Naive thymus-derived CD8-positive, alpha-beta T cell (primary cell): Measurements from ENCODE around the gene PRPF6. TPM values are rescaled to one million over a fixed set of nuclear protein-coding genes. Genes with fewer than 3 reads are reported as not detected.
A peak's percentile ranks its signal among the peaks of the same experiment; 100 is the strongest.

Experiments
- ATAC-seq, 2 donors: fragments of 150-1000 bp; cut with Tn5 transposase in 1 of 2; sonication (Bioruptor Pico), chemical (Tn5 transposase) in 1 of 2; 1 replicate in 1 of 2; 2 replicates in 1 of 2; pipeline ENCODE4 v1.10.0; 2021; ENCODE audit warnings: mild to moderate bottlenecking in 2 of 2, moderate library complexity in 2 of 2
- POLR2A ChIA-PET: fragments of 350-600 bp; sonication (Branson Sonifier 250); formaldehyde crosslinking; loops from one replicate; lab custom pipeline; 2021; ENCODE audit warnings: antibody characterized with exemption; lab: Charles Lee
- DNase-seq, 10 donors: peaks; one replicate each; pipeline versions ENCODE4 v3.0.0 to v3.0.0-alpha.2; 2020 to 2022
- H3K27ac Mint-ChIP-seq, 10 donors: one replicate each; pipeline ENCODE4 v1.8.0; 2020 to 2022; ENCODE audit warnings: mild to moderate bottlenecking in 10 of 10, mixed read lengths in 10 of 10, moderate library complexity in 4 of 10, inconsistent platforms in 1 of 10
- H3K27me3 Mint-ChIP-seq, 5 donors: one replicate each; pipeline ENCODE4 v1.8.0; 2021 to 2022; ENCODE audit warnings: mixed read lengths in 5 of 5
- H3K36me3 Mint-ChIP-seq, 3 donors: one replicate each; pipeline ENCODE4 v1.8.0; 2020 to 2022; ENCODE audit warnings: mixed read lengths in 3 of 3, mild to moderate bottlenecking in 2 of 3, inconsistent platforms in 1 of 3
- H3K4me1 Mint-ChIP-seq, 4 donors: one replicate each; pipeline ENCODE4 v1.8.0; 2021 to 2022; ENCODE audit warnings: mixed read lengths in 4 of 4
- H3K4me3 Mint-ChIP-seq, 10 donors: one replicate each; pipeline ENCODE4 v1.8.0; 2020 to 2022; ENCODE audit warnings: mild to moderate bottlenecking in 10 of 10, mixed read lengths in 10 of 10, moderate library complexity in 6 of 10, inconsistent platforms in 1 of 10
- H3K9me3 Mint-ChIP-seq, 9 donors: one replicate each; pipeline ENCODE4 v1.8.0; 2020 to 2022; ENCODE audit warnings: mixed read lengths in 9 of 9, mild to moderate bottlenecking in 3 of 9, inconsistent platforms in 1 of 9, moderate library complexity in 1 of 9
- polyA plus RNA-seq, 3 donors: library from polyadenylated mRNA; unstranded; fragments of 300-500 nt; fragmentation: Illumina TruSeq; gene quantifications; one replicate each; pipeline ENCODE4 v1.2.3, GENCODE V29; 2021
- total RNA-seq, 8 experiments: library from RNA in 2 of 8; stranded (reverse) in 2 of 8; gene quantifications; one replicate each; pipeline ENCODE4 v1.2.3 and lab custom pipeline; 2021 to 2026

Gene PRPF6
- total and polyA plus RNA-seq, 5 experiments from 2014 or later: 67.2 to 110 (median 91.1) TPM

GRCh38 chr20:63940472-63941266, 40.3 kb upstream of the PRPF6 start:
- H3K36me3 Mint-ChIP-seq: peaks cover 0 to 29% (median 0%) of the 10 kb centered on the region in 3 donors
- peak overlapping the region in 5 of 10 donors; percentile 15 to 92 (median 72) for H3K27ac Mint-ChIP-seq
- peaks cover 9 to 36% (median 18%) of the 10 kb centered on the region in 4 donors for H3K4me1 Mint-ChIP-seq
- peaks cover 0 to 2% (median 0%) of the 10 kb centered on the region in 9 donors for H3K9me3 Mint-ChIP-seq
- H3K4me3 Mint-ChIP-seq: peak overlapping the region in 5 of 10 donors; percentile 15 to 77 (median 54)
- DNase-seq: peak in 1 of 10 donors; percentile 59
- no peaks in the 10 kb centered on the region for H3K27me3 Mint-ChIP-seq
- POLR2A ChIA-PET: interaction anchor here (0.6 to 2.2 kb wide), 3 partner anchors 11 to 301 kb away, joined by 3 to 7 read pairs (median 3); partner anchors contain the start of gene UCKL1
- ATAC-seq: peak in 1 of 2 donors; percentile 4

GRCh38 chr20:63941282-63942081, 39.5 kb upstream of the PRPF6 start:
- H3K4me1 Mint-ChIP-seq: peaks cover 9 to 36% (median 19%) of the 10 kb centered on the region in 4 donors
- H3K36me3 Mint-ChIP-seq: peaks cover 0 to 24% (median 0%) of the 10 kb centered on the region in 3 donors
- H3K27me3 Mint-ChIP-seq: no peaks in the 10 kb centered on the region
- peak overlapping the region in 8 of 10 donors; percentile 28 to 77 (median 51) for H3K4me3 Mint-ChIP-seq
- H3K9me3 Mint-ChIP-seq: peaks cover 0 to 2% (median 0%) of the 10 kb centered on the region in 9 donors
- POLR2A ChIA-PET: interaction anchor here (1.0 to 2.2 kb wide), 2 partner anchors 10 to 17 kb away, joined by 3 to 7 read pairs; no protein-coding TSS in a partner anchor
- peak overlapping the region in 9 of 10 donors; percentile 37 to 92 (median 85) for H3K27ac Mint-ChIP-seq
- ATAC-seq: peak; percentile 69 to 85
- peak; percentile 43 to 92 (median 72) for DNase-seq

GRCh38 chr20:63942250-63942951, 38.5 kb upstream of the PRPF6 start:
- peaks cover 12 to 42% (median 26%) of the 10 kb centered on the region in 4 donors for H3K4me1 Mint-ChIP-seq
- no peak for ATAC-seq
- H3K36me3 Mint-ChIP-seq: peaks cover 0 to 20% (median 0%) of the 10 kb centered on the region in 3 donors
- POLR2A ChIA-PET: interaction anchor here (0.5 to 2.2 kb wide), 7 partner anchors 9 to 215 kb away, joined by 3 to 7 read pairs (median 3); partner anchors contain the start of genes PRPF6 and UCKL1
- peak in 4 of 10 donors; percentile 18 to 63 (median 33) for DNase-seq
- peaks cover 0 to 2% (median 0%) of the 10 kb centered on the region in 9 donors for H3K9me3 Mint-ChIP-seq
- peak overlapping the region in 6 of 10 donors; percentile 53 to 89 (median 83) for H3K27ac Mint-ChIP-seq
- H3K4me3 Mint-ChIP-seq: peak overlapping the region in 6 of 10 donors; percentile 41 to 82 (median 53)
- no peaks in the 10 kb centered on the region for H3K27me3 Mint-ChIP-seq

GRCh38 chr20:63942969-63943807, 37.7 kb upstream of the PRPF6 start:
- H3K27ac Mint-ChIP-seq: peak overlapping the region in 5 of 10 donors; percentile 20 to 72 (median 53)
- ATAC-seq: no peak
- H3K4me3 Mint-ChIP-seq: no peak overlapping the region
- H3K36me3 Mint-ChIP-seq: peaks cover 0 to 17% (median 0%) of the 10 kb centered on the region in 3 donors
- DNase-seq: peak in 1 of 10 donors; percentile 61
- H3K9me3 Mint-ChIP-seq: peaks cover 0 to 2% (median 0%) of the 10 kb centered on the region in 9 donors
- H3K27me3 Mint-ChIP-seq: no peaks in the 10 kb centered on the region
- peaks cover 18 to 50% (median 34%) of the 10 kb centered on the region in 4 donors for H3K4me1 Mint-ChIP-seq
- POLR2A ChIA-PET: interaction anchor here (0.5 to 2.2 kb wide), 7 partner anchors 8 to 215 kb away, joined by 3 to 7 read pairs (median 3); partner anchors contain the start of genes PRPF6 and UCKL1

- DNase-seq (peak in 1 of 10 donors; percentile 45), ATAC-seq (no peak)
- Mint-ChIP-seq H3K9me3 (peaks cover 0 to 2% (median 0%) of the 10 kb centered on the region in 9 donors), H3K27ac (no peak overlapping the region), H3K4me1 (peaks cover 22 to 56% (median 40%) of the 10 kb centered on the region in 4 donors), H3K27me3 (no peaks in the 10 kb centered on the region), H3K4me3 (no peak overlapping the region), H3K36me3 (peaks cover 0 to 17% (median 0%) of the 10 kb centered on the region in 3 donors)
- POLR2A ChIA-PET: interaction anchor here (0.7 to 1.4 kb wide), 3 partner anchors 37 to 50 kb away, joined by 3 to 5 read pairs (median 3); partner anchors contain the start of gene PRPF6
These were observed 37.2 kb upstream of the PRPF6 start for GRCh38 chr20:63943808-63944077.

- POLR2A ChIA-PET: interaction anchor here (0.7 kb wide), 1 partner anchor 50 kb away, joined by 3 read pairs; no protein-coding TSS in a partner anchor
- H3K27ac Mint-ChIP-seq: peak overlapping the region in 1 of 10 donors; percentile 66
These were observed 36.6 kb upstream of the PRPF6 start for GRCh38 chr20:63944078-63944941.

GRCh38 chr20:63945031-63945658, 35.8 kb upstream of the PRPF6 start:
- Mint-ChIP-seq H3K4me3 (peak overlapping the region in 2 of 10 donors; percentile 6 to 7), H3K27ac (peak overlapping the region in 6 of 10 donors; percentile 15 to 67 (median 54))

More at GRCh38 chr20:63944078-63944941, 36.6 kb upstream of the PRPF6 start:
- peak in 1 of 10 donors; percentile 60 for DNase-seq
- Mint-ChIP-seq H3K9me3 (peaks cover 0 to 2% (median 0%) of the 10 kb centered on the region in 9 donors), H3K4me1 (peaks cover 27 to 61% (median 45%) of the 10 kb centered on the region in 4 donors), H3K36me3 (peaks cover 0 to 17% (median 0%) of the 10 kb centered on the region in 3 donors), H3K27me3 (no peaks in the 10 kb centered on the region), H3K4me3 (peak overlapping the region in 1 of 10 donors; percentile 14)
- no peak for ATAC-seq

GRCh38 chr20:63945921-63946920, 34.7 kb upstream of the PRPF6 start:
- peak overlapping the region in 5 of 10 donors; percentile 17 to 99 (median 43) for H3K27ac Mint-ChIP-seq
- POLR2A ChIA-PET: interaction anchor here (0.7 kb wide), 1 partner anchor 44 kb away, joined by 4 read pairs; no protein-coding TSS in a partner anchor
- peaks cover 28 to 64% (median 45%) of the 10 kb centered on the region in 4 donors for H3K4me1 Mint-ChIP-seq

More at GRCh38 chr20:63945031-63945658, 35.8 kb upstream of the PRPF6 start:
- peak in 1 of 10 donors; percentile 41 for DNase-seq
- POLR2A ChIA-PET: no interaction called here
- Mint-ChIP-seq H3K4me1 (peaks cover 32 to 68% (median 50%) of the 10 kb centered on the region in 4 donors), H3K36me3 (peaks cover 0 to 14% (median 0%) of the 10 kb centered on the region in 3 donors), H3K27me3 (no peaks in the 10 kb centered on the region), H3K9me3 (peaks cover 0 to 2% (median 0%) of the 10 kb centered on the region in 9 donors)
- no peak for ATAC-seq

More at GRCh38 chr20:63945921-63946920, 34.7 kb upstream of the PRPF6 start:
- ATAC-seq (no peak), DNase-seq (peak in 1 of 10 donors; percentile 60)
- Mint-ChIP-seq H3K9me3 (peaks cover 0 to 2% (median 0%) of the 10 kb centered on the region in 9 donors), H3K27me3 (no peaks in the 10 kb centered on the region), H3K36me3 (peaks cover 0 to 13% (median 0%) of the 10 kb centered on the region in 3 donors), H3K4me3 (peak overlapping the region in 5 of 10 donors; percentile 4 to 95 (median 68))
